Naive thymus-derived CD8-positive, alpha-beta T cell (primary cell): ENCODE results near the gene PLCD3. TPM values are rescaled to one million over a fixed set of nuclear protein-coding genes. Genes with fewer than 3 reads are reported as not detected.

ENCODE experiments used
- ATAC-seq, 2 donors: fragments of 150-1000 bp; cut with Tn5 transposase in 1 of 2; sonication (Bioruptor Pico), chemical (Tn5 transposase) in 1 of 2; 1 replicate in 1 of 2; 2 replicates in 1 of 2; pipeline ENCODE4 v1.10.0; 2021; ENCODE audit warnings: mild to moderate bottlenecking in 2 of 2, moderate library complexity in 2 of 2
- POLR2A ChIA-PET: fragments of 350-600 bp; sonication (Branson Sonifier 250); formaldehyde crosslinking; loops from one replicate; lab custom pipeline; 2021; ENCODE audit warnings: antibody characterized with exemption; lab: Charles Lee
- DNase-seq, 10 donors: peaks; one replicate each; pipeline versions ENCODE4 v3.0.0 to v3.0.0-alpha.2; 2020 to 2022
- H3K27ac Mint-ChIP-seq, 10 donors: one replicate each; pipeline ENCODE4 v1.8.0; 2020 to 2022; ENCODE audit warnings: mild to moderate bottlenecking in 10 of 10, mixed read lengths in 10 of 10, moderate library complexity in 4 of 10, inconsistent platforms in 1 of 10
- H3K27me3 Mint-ChIP-seq, 5 donors: one replicate each; pipeline ENCODE4 v1.8.0; 2021 to 2022; ENCODE audit warnings: mixed read lengths in 5 of 5
- H3K36me3 Mint-ChIP-seq, 3 donors: one replicate each; pipeline ENCODE4 v1.8.0; 2020 to 2022; ENCODE audit warnings: mixed read lengths in 3 of 3, mild to moderate bottlenecking in 2 of 3, inconsistent platforms in 1 of 3
- H3K4me1 Mint-ChIP-seq, 4 donors: one replicate each; pipeline ENCODE4 v1.8.0; 2021 to 2022; ENCODE audit warnings: mixed read lengths in 4 of 4
- H3K4me3 Mint-ChIP-seq, 10 donors: one replicate each; pipeline ENCODE4 v1.8.0; 2020 to 2022; ENCODE audit warnings: mild to moderate bottlenecking in 10 of 10, mixed read lengths in 10 of 10, moderate library complexity in 6 of 10, inconsistent platforms in 1 of 10
- H3K9me3 Mint-ChIP-seq, 9 donors: one replicate each; pipeline ENCODE4 v1.8.0; 2020 to 2022; ENCODE audit warnings: mixed read lengths in 9 of 9, mild to moderate bottlenecking in 3 of 9, inconsistent platforms in 1 of 9, moderate library complexity in 1 of 9
- polyA plus RNA-seq, 3 donors: library from polyadenylated mRNA; unstranded; fragments of 300-500 nt; fragmentation: Illumina TruSeq; gene quantifications; one replicate each; pipeline ENCODE4 v1.2.3, GENCODE V29; 2021
- total RNA-seq, 8 experiments: library from RNA in 2 of 8; stranded (reverse) in 2 of 8; gene quantifications; one replicate each; pipeline ENCODE4 v1.2.3 and lab custom pipeline; 2021 to 2026

The PLCD3 gene
- total and polyA plus RNA-seq, 5 experiments from 2014 or later: 0.35 to 4.0 (median 0.65) TPM

DNA sequence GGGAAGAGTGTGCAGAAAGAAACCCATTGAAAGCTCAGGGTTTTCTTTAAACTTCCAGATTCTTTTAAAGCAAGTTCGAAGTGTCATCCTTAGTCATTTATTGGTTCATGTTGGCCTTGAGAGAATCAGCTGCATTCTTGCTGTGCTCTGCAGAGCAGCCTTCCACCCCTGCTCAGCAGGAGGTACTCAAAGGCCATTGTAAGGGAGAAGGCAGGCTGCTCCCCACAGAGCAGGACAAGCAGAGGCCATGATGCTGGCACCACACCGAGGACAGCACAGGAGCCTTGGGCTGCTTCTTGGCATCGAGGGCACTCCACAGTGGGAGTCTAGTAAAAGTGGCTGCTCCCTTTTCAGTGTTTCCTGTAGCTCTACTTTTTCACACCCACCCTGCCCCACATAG lies 41.6 kb downstream of the PLCD3 start:
- no peaks in the 10 kb centered on the region for H3K27me3 Mint-ChIP-seq
- DNase-seq: no peak
- POLR2A ChIA-PET: interaction anchor here (0.6 kb wide), 2 partner anchors 69 to 519 kb away, joined by 3 to 4 read pairs; no protein-coding TSS in a partner anchor
- no peaks in the 10 kb centered on the region for H3K9me3 Mint-ChIP-seq
- H3K27ac Mint-ChIP-seq: peak overlapping the region in 2 of 10 donors; percentile 52 to 75
- peaks cover 0 to 85% (median 18%) of the 10 kb centered on the region in 3 donors for H3K36me3 Mint-ChIP-seq
- no peak overlapping the region for H3K4me3 Mint-ChIP-seq
- H3K4me1 Mint-ChIP-seq: peaks cover 0 to 3% (median 0%) of the 10 kb centered on the region in 4 donors
- ATAC-seq: no peak

DNA sequence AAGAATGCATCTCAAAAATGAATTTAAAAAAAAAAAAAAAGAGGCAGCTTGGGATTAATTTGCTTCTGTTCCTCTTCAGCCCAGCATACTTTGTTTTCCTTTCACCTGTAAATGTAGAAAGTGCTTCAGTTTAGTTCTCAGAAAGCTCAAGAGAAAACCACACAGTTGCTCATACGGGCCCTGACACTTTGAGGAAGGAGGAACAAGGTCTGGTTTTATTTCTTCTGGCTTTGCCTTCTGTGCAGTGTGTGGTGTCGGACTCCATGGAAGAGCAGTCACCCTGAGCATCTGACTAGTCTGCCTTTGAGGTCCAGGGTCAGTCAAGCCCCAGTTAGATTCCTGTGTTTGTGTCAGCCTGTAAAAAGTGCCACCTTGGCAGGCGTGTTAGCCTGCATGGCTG lies 43.6 kb downstream of the PLCD3 start:
- Mint-ChIP-seq H3K9me3 (no peaks in the 10 kb centered on the region), H3K4me3 (no peak overlapping the region), H3K4me1 (peaks cover 0 to 3% (median 0%) of the 10 kb centered on the region in 4 donors), H3K27me3 (no peaks in the 10 kb centered on the region), H3K36me3 (peaks cover 0 to 87% (median 16%) of the 10 kb centered on the region in 3 donors), H3K27ac (peak overlapping the region in 3 of 10 donors; percentile 29 to 43 (median 42))
- DNase-seq: no peak
- ATAC-seq: no peak
- POLR2A ChIA-PET: interaction anchor here (1.5 kb wide), 1 partner anchor 28 kb away, joined by 3 read pairs; the partner anchor contains the start of gene NMT1

DNA sequence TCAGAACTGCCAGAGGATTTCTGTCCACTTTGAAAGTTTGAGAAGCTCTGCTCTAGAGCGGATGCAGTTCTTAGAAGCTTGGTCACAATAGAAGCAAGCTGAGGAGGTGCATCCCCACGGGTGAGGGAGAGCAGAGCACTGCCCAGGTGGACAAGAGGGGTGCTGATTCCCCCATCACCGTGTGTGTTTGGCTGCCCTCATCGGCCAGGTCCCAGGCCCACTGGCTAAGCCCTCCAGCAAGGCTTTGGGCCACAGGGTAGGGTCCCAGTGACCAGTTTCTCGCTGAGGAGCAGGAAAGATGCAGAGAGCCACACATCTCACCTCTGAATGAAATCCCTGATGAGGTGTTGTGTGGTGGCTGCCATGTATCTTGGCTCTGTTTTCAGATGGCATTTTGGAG lies 44.3 kb downstream of the PLCD3 start:
- H3K27me3 Mint-ChIP-seq: no peaks in the 10 kb centered on the region
- DNase-seq: no peak
- no peak overlapping the region for H3K4me3 Mint-ChIP-seq
- POLR2A ChIA-PET: interaction anchor here (0.5 kb wide), 1 partner anchor 75 kb away, joined by 4 read pairs; no protein-coding TSS in a partner anchor
- H3K36me3 Mint-ChIP-seq: peaks cover 0 to 85% (median 15%) of the 10 kb centered on the region in 3 donors
- peaks cover 0 to 3% (median 0%) of the 10 kb centered on the region in 4 donors for H3K4me1 Mint-ChIP-seq
- no peaks in the 10 kb centered on the region for H3K9me3 Mint-ChIP-seq
- H3K27ac Mint-ChIP-seq: peak overlapping the region in 2 of 10 donors; percentile 18 to 46
- ATAC-seq: no peak

DNA sequence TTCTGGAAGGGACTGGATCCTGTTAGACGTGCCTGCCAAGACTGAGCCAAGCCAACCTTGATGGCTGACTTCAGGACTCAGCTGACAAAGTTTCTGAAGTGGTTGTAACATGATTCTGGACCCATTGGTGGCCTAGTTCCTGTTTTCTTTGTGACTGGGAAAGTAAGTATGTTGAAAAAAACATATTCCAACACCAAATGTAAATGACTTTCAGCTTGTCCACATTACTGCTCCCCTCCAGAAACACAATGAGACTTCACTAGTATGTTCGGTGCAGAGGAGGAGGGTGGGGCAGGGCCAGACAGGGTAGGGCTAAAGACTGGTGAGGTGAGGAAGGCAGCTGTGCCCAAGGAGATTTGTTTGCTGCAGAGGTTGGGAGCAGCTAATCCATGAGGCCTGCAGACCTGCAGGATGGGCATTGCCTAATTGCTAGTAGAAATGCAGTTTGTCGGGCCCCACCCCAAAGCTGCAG lies 44.8 kb downstream of the PLCD3 start:
- peaks cover 0 to 3% (median 0%) of the 10 kb centered on the region in 4 donors for H3K4me1 Mint-ChIP-seq
- no peak for ATAC-seq
- POLR2A ChIA-PET: no interaction called here
- DNase-seq: no peak
- H3K27me3 Mint-ChIP-seq: no peaks in the 10 kb centered on the region
- H3K27ac Mint-ChIP-seq: peak overlapping the region in 2 of 10 donors; percentile 18 to 46
- H3K4me3 Mint-ChIP-seq: no peak overlapping the region
- H3K36me3 Mint-ChIP-seq: peaks cover 0 to 87% (median 15%) of the 10 kb centered on the region in 3 donors
- no peaks in the 10 kb centered on the region for H3K9me3 Mint-ChIP-seq

DNA sequence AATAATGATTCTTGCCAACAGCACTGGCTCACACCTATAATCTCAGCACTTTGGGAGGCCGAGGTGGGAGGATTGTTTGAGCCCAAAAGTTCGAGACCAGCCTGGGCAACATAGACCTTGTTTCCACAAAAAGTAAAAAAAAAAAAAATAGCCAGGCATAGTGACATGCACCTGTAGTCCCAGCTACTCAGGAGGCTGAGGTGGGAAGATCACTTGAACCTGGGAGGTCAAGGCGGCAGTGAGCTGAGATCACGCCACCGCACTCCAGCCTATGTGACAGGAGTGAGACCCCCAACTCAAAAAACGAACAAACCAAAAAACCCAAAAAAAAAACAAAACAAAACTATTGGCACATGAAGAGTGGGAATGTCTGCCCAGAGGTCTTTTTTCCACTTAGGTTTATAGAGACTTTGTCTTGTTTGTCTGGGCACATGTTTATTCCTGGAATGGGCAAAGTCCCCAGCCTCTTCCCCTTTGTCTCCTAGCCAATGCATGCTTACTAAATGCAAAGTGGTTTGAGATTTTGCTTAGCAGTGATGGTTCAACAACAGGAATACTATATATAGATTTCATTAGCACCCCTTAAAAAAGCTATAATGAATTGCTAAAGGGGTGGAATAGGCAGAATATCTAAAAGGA lies 45.3 kb downstream of the PLCD3 start:
- Mint-ChIP-seq H3K36me3 (peaks cover 0 to 87% (median 12%) of the 10 kb centered on the region in 3 donors), H3K27ac (peak overlapping the region in 1 of 10 donors; percentile 76), H3K4me1 (peaks cover 0 to 3% (median 0%) of the 10 kb centered on the region in 4 donors), H3K9me3 (no peaks in the 10 kb centered on the region), H3K27me3 (no peaks in the 10 kb centered on the region), H3K4me3 (no peak overlapping the region)
- no peak for DNase-seq
- ATAC-seq: no peak
- POLR2A ChIA-PET: no interaction called here

DNA sequence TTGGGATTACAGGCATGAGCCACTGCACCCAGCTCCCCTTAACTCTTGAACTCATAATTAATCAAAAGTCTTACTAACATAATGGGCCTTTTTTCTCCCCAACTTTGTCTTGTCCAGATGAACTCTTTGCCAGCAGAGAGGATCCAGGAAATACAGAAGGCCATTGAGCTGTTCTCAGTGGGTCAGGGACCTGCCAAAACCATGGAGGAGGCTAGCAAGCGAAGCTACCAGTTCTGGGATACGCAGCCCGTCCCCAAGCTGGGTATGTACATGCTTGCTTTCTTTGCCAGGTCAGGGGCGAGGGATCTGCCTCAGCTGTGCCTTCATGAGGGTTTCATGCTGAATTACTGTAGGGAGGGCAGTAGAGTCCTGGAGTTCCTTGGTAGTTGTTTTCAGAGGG lies 45.9 kb downstream of the PLCD3 start:
- POLR2A ChIA-PET: no interaction called here
- Mint-ChIP-seq H3K4me3 (no peak overlapping the region), H3K36me3 (peaks cover 0 to 87% (median 15%) of the 10 kb centered on the region in 3 donors), H3K27me3 (no peaks in the 10 kb centered on the region), H3K9me3 (no peaks in the 10 kb centered on the region), H3K27ac (no peak overlapping the region), H3K4me1 (peaks cover 0 to 3% (median 0%) of the 10 kb centered on the region in 4 donors)
- DNase-seq (no peak), ATAC-seq (no peak)

DNA sequence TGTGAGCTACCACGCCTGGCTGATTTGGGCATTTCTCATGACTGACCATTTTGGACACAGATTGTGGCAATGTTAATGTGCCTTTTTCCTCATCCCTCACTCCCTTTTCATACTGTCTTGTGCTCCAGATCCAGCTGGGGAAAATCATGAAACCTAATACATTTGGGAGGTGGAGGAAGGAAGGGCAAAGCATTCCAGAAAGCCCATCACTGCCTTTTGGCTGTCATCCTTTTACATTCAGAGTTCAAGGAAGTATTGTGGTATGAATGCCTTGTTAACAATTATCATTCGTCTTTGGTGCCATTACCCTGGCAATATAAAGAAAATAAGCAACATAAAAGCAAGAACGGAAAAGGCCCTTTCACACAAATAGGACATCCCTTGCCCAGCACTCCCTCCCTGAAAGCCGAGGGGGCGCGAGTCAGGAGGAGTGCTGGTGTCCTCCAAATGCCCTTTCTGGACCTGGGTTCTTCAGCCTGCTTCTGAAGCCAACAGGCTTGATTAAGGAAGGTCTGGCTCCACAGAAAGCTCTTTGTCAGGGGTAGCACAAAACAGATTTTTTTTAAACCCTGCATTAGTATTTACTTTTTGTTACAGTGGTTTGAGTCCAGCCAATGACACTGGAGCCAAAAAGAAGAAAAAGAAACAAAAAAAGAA lies 51.1 kb downstream of the PLCD3 start:
- ATAC-seq (no peak), DNase-seq (no peak)
- Mint-ChIP-seq H3K27ac (peak overlapping the region in 1 of 10 donors; percentile 24), H3K9me3 (no peaks in the 10 kb centered on the region), H3K4me3 (no peak overlapping the region), H3K36me3 (peaks cover 0 to 71% (median 12%) of the 10 kb centered on the region in 3 donors), H3K4me1 (peaks cover 8 to 21% (median 19%) of the 10 kb centered on the region in 4 donors), H3K27me3 (no peaks in the 10 kb centered on the region)
- POLR2A ChIA-PET: no interaction called here

DNA sequence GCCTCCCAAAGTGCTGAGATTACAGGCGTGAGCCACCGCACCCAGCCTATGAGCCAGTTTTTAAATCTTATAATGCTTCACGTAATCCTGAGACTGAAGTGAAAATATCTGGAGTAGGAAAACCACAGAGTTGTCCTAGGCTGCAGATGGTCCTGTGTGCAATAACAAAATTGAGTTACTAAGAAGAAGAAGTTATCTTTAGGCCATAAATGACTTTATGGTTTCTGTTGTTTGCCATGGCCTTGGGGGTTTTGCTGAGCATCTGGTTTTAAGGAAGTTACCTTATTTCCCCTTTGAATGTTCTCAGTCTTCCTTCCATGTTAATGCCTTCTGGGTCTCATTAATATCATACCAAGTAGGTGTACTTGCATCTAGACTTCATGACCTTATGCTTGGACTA lies 54.7 kb downstream of the PLCD3 start:
- DNase-seq (no peak), ATAC-seq (no peak)
- Mint-ChIP-seq H3K4me3 (no peak overlapping the region), H3K4me1 (peaks cover 14 to 36% (median 29%) of the 10 kb centered on the region in 4 donors), H3K36me3 (peaks cover 0 to 59% (median 15%) of the 10 kb centered on the region in 3 donors), H3K27ac (peak overlapping the region in 6 of 10 donors; percentile 2 to 79 (median 40)), H3K27me3 (no peaks in the 10 kb centered on the region), H3K9me3 (no peaks in the 10 kb centered on the region)
- POLR2A ChIA-PET: no interaction called here

DNA sequence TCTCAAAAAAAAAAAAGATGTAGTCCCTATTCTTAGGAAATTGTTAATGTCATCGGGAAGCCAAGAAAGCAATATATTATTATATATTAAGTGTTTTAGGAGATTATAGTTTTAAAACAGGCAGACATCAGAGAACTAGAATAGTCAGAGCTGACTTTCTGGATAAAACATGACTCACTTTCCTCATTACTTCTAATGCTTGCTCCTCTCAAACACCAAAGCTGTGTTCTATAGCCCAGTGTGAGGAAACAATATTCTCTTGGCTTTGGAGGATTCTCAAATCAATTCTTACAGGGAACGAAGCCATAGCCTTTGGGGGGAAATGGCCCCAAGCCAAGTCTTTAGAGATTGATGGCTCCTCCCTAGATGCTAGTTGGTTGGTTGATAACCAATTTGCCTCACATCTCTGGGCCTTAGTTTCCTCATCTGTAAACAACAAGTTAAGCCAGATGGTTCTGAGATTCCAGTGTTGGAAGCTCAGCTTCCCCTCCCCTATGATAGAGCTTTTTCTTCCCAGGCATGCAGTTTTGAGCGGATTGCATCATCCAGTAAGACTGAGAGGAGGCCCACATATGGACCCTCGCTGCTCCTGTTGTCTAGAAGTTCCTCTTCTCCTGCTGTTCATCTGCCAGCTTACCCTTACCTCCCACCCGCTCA lies 58.8 kb downstream of the PLCD3 start:
- POLR2A ChIA-PET: interaction anchor here (0.7 kb wide), 2 partner anchors 60 to 77 kb away, joined by 3 read pairs; no protein-coding TSS in a partner anchor
- Mint-ChIP-seq H3K4me1 (peaks cover 14 to 40% (median 32%) of the 10 kb centered on the region in 4 donors), H3K4me3 (no peak overlapping the region), H3K27me3 (no peaks in the 10 kb centered on the region), H3K27ac (peak overlapping the region in 4 of 10 donors; percentile 29 to 71 (median 52)), H3K36me3 (peaks cover 0 to 53% (median 12%) of the 10 kb centered on the region in 3 donors), H3K9me3 (no peaks in the 10 kb centered on the region)
- DNase-seq (no peak), ATAC-seq (no peak)

DNA sequence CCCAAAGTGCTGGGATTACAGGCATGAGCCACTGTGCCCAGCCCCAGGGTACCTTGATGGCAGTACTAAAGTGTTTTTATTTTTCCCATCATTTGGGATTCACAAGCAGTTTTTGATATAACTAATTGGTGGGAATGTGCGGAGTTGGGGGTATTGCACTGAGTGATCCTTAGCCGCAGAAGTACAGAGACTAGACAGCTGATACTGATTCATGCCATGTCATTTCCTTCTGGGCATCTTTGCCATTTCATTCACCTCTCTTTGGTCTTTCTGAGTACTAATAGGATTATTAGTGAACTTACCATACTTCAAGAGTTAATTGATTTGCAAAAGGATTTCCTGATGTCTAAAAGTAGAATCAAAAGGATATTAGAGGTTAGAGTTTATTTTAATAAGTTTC lies 61.5 kb downstream of the PLCD3 start:
- H3K4me1 Mint-ChIP-seq: peaks cover 9 to 35% (median 22%) of the 10 kb centered on the region in 4 donors
- peaks cover 0 to 63% (median 12%) of the 10 kb centered on the region in 3 donors for H3K36me3 Mint-ChIP-seq
- no peaks in the 10 kb centered on the region for H3K9me3 Mint-ChIP-seq
- peak overlapping the region in 1 of 10 donors; percentile 43 for H3K27ac Mint-ChIP-seq
- no peaks in the 10 kb centered on the region for H3K27me3 Mint-ChIP-seq
- POLR2A ChIA-PET: interaction anchor here (1.6 kb wide), 1 partner anchor 10 kb away, joined by 4 read pairs; the partner anchor contains the start of gene NMT1
- no peak for DNase-seq
- no peak for ATAC-seq
- no peak overlapping the region for H3K4me3 Mint-ChIP-seq

DNA sequence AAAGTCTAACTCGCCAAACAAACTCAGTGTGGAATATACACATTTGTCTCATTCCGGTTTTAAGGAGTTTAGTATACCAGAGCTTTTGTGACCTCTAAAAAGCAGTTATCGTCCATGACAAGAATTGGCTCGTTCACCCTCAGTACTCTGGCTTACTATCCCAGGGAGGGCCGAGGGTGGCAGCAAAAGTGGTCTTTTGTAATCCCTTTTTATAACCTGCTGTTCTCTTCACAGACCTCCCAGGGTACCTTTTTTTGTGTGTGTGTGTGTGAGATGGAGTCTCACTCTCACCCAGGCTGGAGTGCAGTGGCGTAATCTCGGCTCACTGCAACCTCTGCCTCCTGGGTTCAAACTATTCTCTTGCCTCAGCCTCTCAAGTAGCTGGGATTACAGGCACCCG lies 62.3 kb downstream of the PLCD3 start:
- DNase-seq (no peak), ATAC-seq (no peak)
- Mint-ChIP-seq H3K27me3 (no peaks in the 10 kb centered on the region), H3K4me3 (no peak overlapping the region), H3K36me3 (peaks cover 0 to 63% (median 12%) of the 10 kb centered on the region in 3 donors), H3K4me1 (peaks cover 9 to 34% (median 23%) of the 10 kb centered on the region in 4 donors), H3K27ac (no peak overlapping the region), H3K9me3 (no peaks in the 10 kb centered on the region)
- POLR2A ChIA-PET: interaction anchor here (1.6 kb wide), 1 partner anchor 9 kb away, joined by 4 read pairs; the partner anchor contains the start of gene NMT1

DNA sequence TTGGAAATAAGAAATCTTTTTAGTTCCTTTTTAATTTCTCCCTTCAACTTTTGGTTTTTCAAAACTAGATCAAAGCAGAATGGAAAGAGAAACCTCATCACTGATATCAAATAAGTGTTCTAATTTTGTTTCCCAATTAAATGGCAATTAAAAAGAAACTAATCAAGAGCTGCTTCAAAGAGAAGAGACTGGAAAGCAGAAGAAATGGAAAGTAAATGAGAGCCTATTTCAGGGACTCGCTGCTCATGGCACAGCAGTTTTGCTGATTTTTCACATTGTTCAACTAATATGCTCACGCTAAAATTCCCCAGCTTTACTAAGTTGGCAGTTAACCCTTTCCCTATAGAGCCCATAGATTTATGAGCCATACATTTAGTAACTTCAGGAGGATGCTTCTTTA lies 64.7 kb downstream of the PLCD3 start:
- POLR2A ChIA-PET: interaction anchor here (1.4 kb wide), 1 partner anchor 17 kb away, joined by 4 read pairs; no protein-coding TSS in a partner anchor
- Mint-ChIP-seq H3K4me1 (peaks cover 7 to 49% (median 30%) of the 10 kb centered on the region in 4 donors), H3K4me3 (no peak overlapping the region), H3K27me3 (no peaks in the 10 kb centered on the region), H3K36me3 (peaks cover 0 to 49% (median 4%) of the 10 kb centered on the region in 3 donors), H3K27ac (peak overlapping the region in 6 of 10 donors; percentile 12 to 80 (median 56)), H3K9me3 (no peaks in the 10 kb centered on the region)
- DNase-seq (no peak), ATAC-seq (no peak)
